ENCODE results near the gene SLC5A8.
"Not testable (repeated sequence)": the region's sequence is repeated elsewhere in the genome, so short reads cannot be mapped to it uniquely, and the experiment has no call there.

The SLC5A8 gene

GRCh38 chr12:101168001-101168400, 42.0 kb downstream of the SLC5A8 start:
- no peak for DNase-seq

- DNase-seq, result no peak
These were observed 43.2 kb downstream of the SLC5A8 start for GRCh38 chr12:101166866-101167265.

GRCh38 chr12:101165319-101165718, 44.7 kb downstream of the SLC5A8 start:
- no peak for DNase-seq

GRCh38 chr12:101145777-101146431, 64.1 kb downstream of the SLC5A8 start:
- DNase-seq, result not testable (repeated sequence)

GRCh38 chr12:101127521-101128219, 82.4 kb downstream of the SLC5A8 start:
- DNase-seq, result peak; percentile 83

GRCh38 chr12:101117842-101118241, 92.2 kb downstream of the SLC5A8 start:
- no peak for DNase-seq

- no peak for DNase-seq
These were observed 93.1 kb downstream of the SLC5A8 start for GRCh38 chr12:101116911-101117310.

- DNase-seq, result no peak
These were observed 94.7 kb downstream of the SLC5A8 start for GRCh38 chr12:101115326-101115725.

GRCh38 chr12:101111441-101111840, 98.6 kb downstream of the SLC5A8 start:
- DNase-seq, result no peak

- no peak for DNase-seq
These were observed 99.2 kb downstream of the SLC5A8 start for GRCh38 chr12:101110866-101111265.

- DNase-seq, result no peak
These were observed 101.9 kb downstream of the SLC5A8 start for GRCh38 chr12:101108130-101108529.

GRCh38 chr12:101107032-101107763, 102.8 kb downstream of the SLC5A8 start:
- no peak for DNase-seq
